Activated naive CD8-positive, alpha-beta T cell treated with anti-CD3 and anti-CD28 coated beads, Interleukin-2, amount 50 U/mL, for 24 hours (primary cell): ENCODE data around the gene ASB18.

Experiments
- ATAC-seq: fragments of 150-1000 bp; cut with Tn5 transposase; one replicate; pipeline ENCODE4 v1.10.0; 2021
- DNase-seq: peaks from one replicate; pipeline ENCODE4 v3.0.0; 2021
- H3K27ac Mint-ChIP-seq: one replicate; pipeline ENCODE4 v1.8.0; 2021; ENCODE audit warnings: mild to moderate bottlenecking, mixed read lengths
- H3K27me3 Mint-ChIP-seq: one replicate; pipeline ENCODE4 v1.8.0; 2021; ENCODE audit warnings: mixed read lengths
- H3K36me3 Mint-ChIP-seq: one replicate; pipeline ENCODE4 v1.8.0; 2021; ENCODE audit warnings: low read depth, mixed read lengths
- H3K4me1 Mint-ChIP-seq: one replicate; pipeline ENCODE4 v1.8.0; 2021; ENCODE audit warnings: mixed read lengths
- H3K4me3 Mint-ChIP-seq: one replicate; pipeline ENCODE4 v1.8.0; 2021; ENCODE audit warnings: mild to moderate bottlenecking, moderate library complexity, mixed read lengths
- H3K9me3 Mint-ChIP-seq: one replicate; pipeline ENCODE4 v1.8.0; 2021; ENCODE audit warnings: mixed read lengths

Gene ASB18

DNA sequence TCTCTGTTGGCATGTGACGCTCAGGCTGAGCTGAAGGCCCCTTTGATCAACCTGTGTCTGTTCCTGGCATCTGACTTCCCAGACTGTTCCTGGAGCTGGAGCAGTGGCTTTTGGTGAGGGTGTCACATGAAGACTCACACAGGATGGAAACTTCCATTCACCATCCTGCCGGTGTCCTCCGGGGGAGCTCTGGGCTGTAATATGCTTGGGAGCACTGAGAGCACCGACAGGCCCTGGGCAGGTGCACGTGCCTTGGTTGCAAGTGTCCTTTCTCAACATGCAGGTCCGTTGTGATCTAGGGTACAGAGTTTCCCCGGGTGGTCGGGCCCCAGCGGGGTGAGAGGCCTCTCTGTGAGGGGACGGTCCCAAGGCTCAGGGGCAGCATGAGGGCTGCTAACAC lies 71.2 kb downstream of the ASB18 start:
- H3K4me1 Mint-ChIP-seq: no peaks in the 10 kb centered on the region
- H3K27ac Mint-ChIP-seq: no peak overlapping the region
- no peak overlapping the region for H3K4me3 Mint-ChIP-seq
- H3K9me3 Mint-ChIP-seq: no peaks in the 10 kb centered on the region
- H3K27me3 Mint-ChIP-seq: no peaks in the 10 kb centered on the region
- ATAC-seq: no peak
- no peak for DNase-seq
- no peaks in the 10 kb centered on the region for H3K36me3 Mint-ChIP-seq

DNA sequence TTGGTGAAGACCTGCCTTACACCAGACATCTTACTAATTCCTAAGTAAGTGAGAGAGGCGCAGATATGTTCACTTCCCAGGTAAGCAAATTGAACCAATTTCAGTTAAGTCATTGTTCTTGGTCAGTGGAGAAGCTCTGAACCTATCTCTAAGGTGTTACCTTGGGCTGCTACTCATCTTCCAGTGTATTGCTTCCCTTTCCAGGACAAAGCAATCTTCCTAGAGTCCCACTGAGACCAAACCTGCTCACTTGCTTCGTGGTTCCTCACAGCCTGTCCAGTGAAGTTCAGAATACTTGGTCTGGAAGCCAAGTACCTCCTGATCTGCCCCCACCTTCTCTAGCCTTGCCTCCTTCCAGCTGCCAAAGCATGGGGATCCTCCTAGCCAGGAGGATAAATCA lies 73.5 kb downstream of the ASB18 start:
- ATAC-seq: no peak
- Mint-ChIP-seq H3K4me1 (no peaks in the 10 kb centered on the region), H3K4me3 (no peak overlapping the region)

DNA sequence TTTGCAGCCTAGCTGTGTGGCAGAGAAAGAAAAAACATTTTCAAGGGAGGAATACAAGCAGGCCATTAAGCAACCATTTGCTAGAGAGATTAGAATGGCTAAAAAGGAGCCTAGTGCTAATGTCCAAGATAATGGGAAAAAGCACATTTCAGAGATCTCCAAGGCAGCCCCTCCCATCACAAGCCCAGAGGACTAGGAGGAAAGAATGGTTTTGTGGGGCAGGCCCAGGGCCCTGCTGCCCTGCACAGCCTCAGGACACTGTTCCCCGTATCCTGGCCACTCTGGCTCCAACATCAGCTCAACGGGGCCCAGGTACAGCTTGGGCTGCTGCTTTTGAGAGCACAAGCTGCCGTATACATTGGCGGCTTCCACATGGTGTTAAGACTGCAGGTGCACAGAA lies 79.5 kb downstream of the ASB18 start:
- no peak overlapping the region for H3K27ac Mint-ChIP-seq

More for the DNA sequence above, 73.5 kb downstream of the ASB18 start:
- peaks cover 5% of the 10 kb centered on the region for H3K27me3 Mint-ChIP-seq
- H3K36me3 Mint-ChIP-seq: no peaks in the 10 kb centered on the region
- H3K27ac Mint-ChIP-seq: no peak overlapping the region
- no peak for DNase-seq
- peaks cover 7% of the 10 kb centered on the region for H3K9me3 Mint-ChIP-seq

DNA sequence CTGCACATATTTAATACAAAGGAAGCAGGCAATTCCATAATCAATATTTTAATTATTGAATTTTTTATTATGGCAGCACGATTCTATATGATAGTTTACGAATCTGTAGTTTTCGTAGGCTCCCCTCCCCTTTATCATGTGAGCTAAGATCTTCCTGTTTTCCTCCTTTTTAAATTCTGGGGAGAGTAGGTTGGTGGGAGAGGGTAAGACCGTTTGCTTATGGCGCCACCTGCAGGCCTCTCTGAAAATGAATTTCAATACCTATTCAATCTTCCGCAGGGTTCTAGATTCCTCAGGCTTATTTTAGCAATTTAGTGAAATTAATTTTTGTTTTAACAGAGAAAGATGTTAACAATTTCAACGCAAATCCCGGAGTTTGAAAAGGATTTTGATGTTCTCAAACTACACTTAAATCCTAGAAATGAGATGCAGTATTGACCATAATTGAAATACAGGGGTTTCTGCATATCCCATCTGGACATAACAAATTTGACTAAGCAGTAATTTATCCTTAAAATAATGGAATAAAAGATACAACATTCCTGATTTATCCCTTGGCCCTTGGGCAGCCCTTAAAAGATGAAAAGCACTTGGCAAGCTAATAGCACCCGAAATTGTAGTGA lies 83.3 kb downstream of the ASB18 start:
- ATAC-seq (no peak), DNase-seq (peak; percentile 56)
- Mint-ChIP-seq H3K4me1 (peaks cover 9% of the 10 kb centered on the region), H3K36me3 (no peaks in the 10 kb centered on the region), H3K27me3 (peaks cover 74% of the 10 kb centered on the region), H3K4me3 (no peak overlapping the region), H3K9me3 (no peaks in the 10 kb centered on the region), H3K27ac (no peak overlapping the region)

More for the DNA sequence above, 79.5 kb downstream of the ASB18 start:
- no peak for DNase-seq
- peaks cover 2% of the 10 kb centered on the region for H3K4me1 Mint-ChIP-seq
- H3K4me3 Mint-ChIP-seq: no peak overlapping the region
- H3K27me3 Mint-ChIP-seq: peaks cover 45% of the 10 kb centered on the region
- H3K9me3 Mint-ChIP-seq: peaks cover 7% of the 10 kb centered on the region
- H3K36me3 Mint-ChIP-seq: no peaks in the 10 kb centered on the region
- ATAC-seq: no peak

DNA sequence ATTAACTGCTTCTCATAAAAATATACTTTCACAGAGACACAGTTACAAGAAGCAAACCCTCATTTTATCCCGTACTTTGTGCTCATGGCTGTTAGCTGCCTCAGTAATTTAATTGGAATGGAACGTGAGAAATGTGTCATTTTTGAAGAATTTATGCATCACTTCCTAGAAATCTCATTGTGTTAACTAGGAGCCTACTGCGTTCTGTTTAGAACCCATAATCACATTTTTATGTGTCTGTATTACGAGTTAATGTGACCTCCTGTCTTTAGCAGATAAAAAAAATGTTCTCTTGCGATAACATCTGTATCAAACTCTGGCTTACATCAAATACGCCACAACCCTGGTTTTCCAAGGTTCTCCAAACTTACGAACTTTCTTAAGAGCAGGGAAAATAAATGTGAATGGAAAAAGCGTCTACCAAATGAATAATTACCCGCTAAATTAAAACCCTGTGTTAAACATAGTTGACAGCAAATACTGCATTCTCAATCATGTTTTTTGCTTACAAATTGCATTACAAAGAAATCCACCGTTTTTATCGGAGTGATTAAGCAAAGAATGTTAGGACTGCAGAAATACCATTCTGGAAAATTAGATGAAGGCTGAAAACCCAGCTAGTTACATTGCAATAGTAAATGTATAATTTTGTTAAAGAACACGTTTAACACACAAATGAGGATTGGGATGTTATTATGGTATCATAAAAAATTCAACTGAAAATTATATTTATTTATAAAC lies 84.0 kb downstream of the ASB18 start:
- H3K4me3 Mint-ChIP-seq: no peak overlapping the region
- no peak overlapping the region for H3K27ac Mint-ChIP-seq
- H3K9me3 Mint-ChIP-seq: no peaks in the 10 kb centered on the region
- H3K4me1 Mint-ChIP-seq: peaks cover 9% of the 10 kb centered on the region
- DNase-seq (no peak), ATAC-seq (no peak)
- no peaks in the 10 kb centered on the region for H3K36me3 Mint-ChIP-seq
- H3K27me3 Mint-ChIP-seq: peaks cover 73% of the 10 kb centered on the region

DNA sequence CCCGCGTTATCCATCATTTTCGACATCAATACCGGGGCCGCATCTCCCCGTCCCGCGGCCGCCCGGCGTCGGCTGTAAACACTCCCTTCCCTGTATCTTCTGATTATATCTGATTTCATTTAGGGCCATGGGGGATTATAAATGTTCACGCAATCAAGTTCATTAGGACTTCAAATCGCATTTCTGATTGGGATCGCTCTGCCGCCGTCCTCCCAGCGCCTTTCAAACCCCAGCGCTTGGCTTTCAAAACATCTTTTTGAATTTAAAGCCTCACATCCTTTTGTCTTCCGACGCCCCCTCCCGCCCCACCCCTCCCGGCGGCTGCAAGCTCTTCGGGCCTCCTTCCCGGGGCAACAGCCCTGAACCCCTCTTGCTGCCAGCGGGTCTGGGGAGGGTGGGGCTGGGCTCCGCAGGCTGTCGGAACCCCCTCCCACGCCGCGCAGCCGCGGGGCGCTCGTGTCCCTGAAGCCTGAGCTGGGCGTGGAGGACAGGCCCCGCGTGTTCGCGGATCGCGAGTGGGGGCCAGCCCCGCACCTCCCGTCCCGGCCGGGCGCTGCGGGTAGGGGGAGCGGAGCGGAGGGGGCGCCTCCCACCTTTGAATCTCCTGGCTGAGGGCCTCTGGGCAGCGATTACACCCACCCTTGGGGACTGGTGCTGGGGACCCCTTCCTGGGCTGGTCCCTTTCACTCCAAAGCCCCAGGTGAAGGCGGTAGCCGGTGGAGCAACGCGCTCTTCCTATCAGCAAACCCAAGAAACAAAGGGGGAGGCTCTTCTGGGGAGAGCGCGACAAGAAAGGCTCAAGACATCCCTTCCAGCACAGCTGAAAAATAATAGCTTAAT lies 84.8 kb downstream of the ASB18 start:
- H3K27me3 Mint-ChIP-seq: peaks cover 76% of the 10 kb centered on the region
- H3K9me3 Mint-ChIP-seq: no peaks in the 10 kb centered on the region
- DNase-seq (no peak), ATAC-seq (no peak)
- H3K4me1 Mint-ChIP-seq: peaks cover 9% of the 10 kb centered on the region
- H3K27ac Mint-ChIP-seq: no peak overlapping the region
- H3K4me3 Mint-ChIP-seq: no peak overlapping the region
- H3K36me3 Mint-ChIP-seq: no peaks in the 10 kb centered on the region

DNA sequence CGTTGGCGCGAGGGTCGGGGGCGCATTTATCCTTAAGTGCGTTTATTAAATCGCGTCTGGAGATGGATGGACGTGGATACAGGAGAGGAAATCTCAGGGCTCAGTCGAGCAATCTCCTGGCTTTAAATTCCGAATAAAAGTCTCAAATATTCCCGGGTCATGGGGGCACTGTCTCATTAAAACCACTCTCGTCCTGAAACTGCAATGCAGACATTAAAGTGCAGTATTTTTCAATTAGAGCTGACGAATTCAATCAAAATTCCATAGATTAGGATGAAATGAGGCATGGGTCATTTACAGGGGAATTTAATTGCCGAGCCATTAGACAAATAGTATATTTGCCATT lies 85.3 kb downstream of the ASB18 start:
- ATAC-seq: no peak
- H3K4me3 Mint-ChIP-seq: no peak overlapping the region
- peaks cover 78% of the 10 kb centered on the region for H3K27me3 Mint-ChIP-seq
- H3K4me1 Mint-ChIP-seq: peaks cover 9% of the 10 kb centered on the region
- no peak for DNase-seq
- H3K36me3 Mint-ChIP-seq: no peaks in the 10 kb centered on the region
- no peaks in the 10 kb centered on the region for H3K9me3 Mint-ChIP-seq
- no peak overlapping the region for H3K27ac Mint-ChIP-seq

DNA sequence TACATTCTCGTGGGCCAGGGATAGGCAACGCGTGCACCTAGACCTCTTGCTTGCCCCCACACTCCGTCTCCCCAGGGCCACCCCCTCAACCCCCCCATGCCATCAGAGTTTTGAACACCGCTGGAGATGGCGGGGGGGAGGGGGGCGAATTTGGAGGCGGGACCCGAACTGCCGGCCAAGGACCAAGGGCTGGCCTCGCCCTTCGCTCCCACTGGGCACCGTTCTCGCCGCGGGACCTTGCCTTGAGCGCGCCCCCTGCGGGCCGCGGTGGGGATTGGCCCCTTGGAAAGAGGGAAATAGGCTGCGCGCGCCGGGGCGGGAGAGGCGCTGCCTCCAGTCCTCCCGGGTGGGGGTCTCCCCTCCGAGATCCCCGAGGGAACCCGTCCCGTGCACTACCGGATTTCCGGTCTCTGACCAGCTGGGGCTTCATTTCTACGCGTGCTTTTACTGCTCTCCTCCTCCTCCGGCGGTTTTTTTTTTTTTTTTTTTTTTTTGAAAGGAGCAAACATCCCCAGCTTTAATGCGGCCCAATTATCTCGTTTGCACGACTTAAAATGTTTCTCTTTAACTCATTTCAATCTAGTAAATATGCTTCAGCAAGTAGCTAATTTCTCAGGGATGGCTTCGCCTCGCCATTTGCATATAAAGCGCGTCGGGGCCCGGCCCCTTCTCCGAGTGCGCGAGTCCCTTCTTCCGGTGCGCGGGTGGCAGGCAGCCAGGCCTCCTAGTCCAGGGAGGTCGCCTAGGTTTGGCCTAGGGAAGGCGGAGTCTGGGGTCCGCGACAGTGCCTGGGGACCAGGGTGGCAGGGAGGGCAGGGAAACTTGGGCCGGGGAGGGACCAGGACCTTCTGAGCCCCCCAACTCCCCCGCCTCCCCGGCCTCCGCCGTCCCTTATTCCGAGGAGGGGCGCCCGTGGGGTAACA lies 86.0 kb downstream of the ASB18 start:
- Mint-ChIP-seq H3K4me1 (peaks cover 9% of the 10 kb centered on the region), H3K4me3 (peak overlapping the region; percentile 21), H3K9me3 (no peaks in the 10 kb centered on the region), H3K36me3 (no peaks in the 10 kb centered on the region), H3K27ac (no peak overlapping the region), H3K27me3 (peaks cover 83% of the 10 kb centered on the region)
- ATAC-seq (no peak), DNase-seq (peak; percentile 49)

DNA sequence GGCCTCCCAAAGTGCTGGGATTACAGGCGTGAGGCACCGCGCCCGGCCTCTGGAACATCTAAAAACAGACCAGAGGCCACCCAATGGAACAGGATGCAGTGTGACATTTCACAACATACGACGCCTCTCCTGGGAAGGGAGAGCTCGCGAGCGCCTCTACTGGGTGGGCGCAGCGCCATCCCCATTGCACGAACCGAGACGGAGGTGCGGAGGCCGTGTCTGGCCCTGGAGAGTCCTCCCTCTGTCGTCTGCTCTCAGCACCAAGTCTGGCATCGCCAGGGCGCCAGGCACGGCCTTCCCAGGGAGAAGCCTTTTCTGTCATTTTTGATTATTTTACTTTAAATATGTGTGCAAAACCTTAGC lies 86.6 kb downstream of the ASB18 start:
- no peak overlapping the region for H3K27ac Mint-ChIP-seq
- no peaks in the 10 kb centered on the region for H3K36me3 Mint-ChIP-seq
- peaks cover 9% of the 10 kb centered on the region for H3K4me1 Mint-ChIP-seq
- H3K9me3 Mint-ChIP-seq: no peaks in the 10 kb centered on the region
- peaks cover 81% of the 10 kb centered on the region for H3K27me3 Mint-ChIP-seq
- ATAC-seq (peak; percentile 60), DNase-seq (peak; percentile 55)
- no peak overlapping the region for H3K4me3 Mint-ChIP-seq

DNA sequence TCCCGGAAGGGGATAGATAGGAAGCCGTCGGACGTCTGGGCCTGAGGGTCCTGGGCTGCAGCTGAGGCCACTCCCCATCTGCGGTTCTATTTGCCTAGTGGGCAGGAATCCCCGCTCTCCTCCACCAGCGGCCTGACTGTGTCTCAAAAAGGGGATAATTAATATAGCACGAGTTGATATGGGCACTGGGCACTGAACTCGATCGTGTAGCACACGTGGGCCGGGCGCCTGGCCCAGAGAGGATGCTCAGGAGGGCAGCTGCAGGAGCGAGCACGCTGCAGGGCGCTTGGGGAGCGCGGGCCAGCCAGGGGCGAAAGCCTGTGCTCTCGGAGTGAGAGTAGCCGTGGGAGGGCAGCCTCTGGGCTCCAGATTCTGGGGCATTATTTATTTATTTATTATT lies 87.3 kb downstream of the ASB18 start:
- ATAC-seq: no peak
- peaks cover 83% of the 10 kb centered on the region for H3K27me3 Mint-ChIP-seq
- no peak overlapping the region for H3K4me3 Mint-ChIP-seq
- no peaks in the 10 kb centered on the region for H3K9me3 Mint-ChIP-seq
- DNase-seq: no peak
- no peaks in the 10 kb centered on the region for H3K36me3 Mint-ChIP-seq
- H3K4me1 Mint-ChIP-seq: peaks cover 9% of the 10 kb centered on the region
- H3K27ac Mint-ChIP-seq: no peak overlapping the region

DNA sequence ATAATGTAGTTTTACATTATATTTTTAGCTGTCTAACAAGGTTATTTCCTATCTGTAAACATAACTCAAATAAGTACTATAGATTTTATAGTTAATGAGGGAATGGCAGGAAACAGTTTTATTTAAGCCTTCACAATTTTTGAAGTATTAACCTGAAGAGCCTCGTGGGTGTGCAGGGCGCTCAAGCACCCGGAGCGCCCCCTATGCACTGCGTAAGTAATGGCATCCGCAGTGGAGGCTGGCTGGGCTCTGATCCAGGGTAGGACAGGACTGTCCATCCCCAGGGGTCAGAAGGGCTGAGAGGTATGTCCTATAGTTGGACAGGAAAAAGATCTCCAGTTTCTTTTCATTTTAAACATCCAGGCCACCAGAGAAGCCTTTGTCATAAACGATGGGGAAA lies 87.8 kb downstream of the ASB18 start:
- Mint-ChIP-seq H3K27ac (no peak overlapping the region), H3K36me3 (no peaks in the 10 kb centered on the region), H3K4me3 (no peak overlapping the region), H3K4me1 (peaks cover 9% of the 10 kb centered on the region), H3K9me3 (no peaks in the 10 kb centered on the region), H3K27me3 (peaks cover 83% of the 10 kb centered on the region)
- no peak for ATAC-seq
- DNase-seq: no peak

DNA sequence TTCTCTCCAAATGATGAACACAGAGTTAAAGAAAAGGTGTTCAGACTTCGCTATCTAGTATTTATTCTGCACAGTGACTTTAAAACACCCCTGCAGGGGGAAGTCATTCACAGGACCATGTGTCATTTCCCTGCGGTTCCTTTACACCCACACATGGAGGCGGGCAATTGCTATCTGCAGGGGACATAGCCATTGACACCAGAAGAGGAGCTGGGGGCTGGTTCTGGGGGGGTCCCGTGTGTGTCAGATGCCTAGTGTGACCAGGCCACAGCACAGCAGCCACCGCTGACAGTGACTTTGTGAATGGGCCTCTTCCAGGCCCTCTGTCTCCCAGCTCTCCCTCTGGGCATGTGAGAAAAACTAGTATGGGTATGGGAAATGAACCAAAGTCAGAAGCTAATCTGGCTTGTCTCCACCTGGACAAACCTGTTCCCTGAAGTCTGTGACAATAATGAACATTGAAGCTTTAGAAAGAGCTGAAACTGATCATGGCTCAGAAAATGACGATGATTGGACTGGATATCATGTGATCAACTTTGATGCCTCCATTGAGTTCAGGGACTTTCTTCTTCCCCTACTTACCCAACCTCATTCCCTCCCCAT lies 88.6 kb downstream of the ASB18 start:
- Mint-ChIP-seq H3K9me3 (no peaks in the 10 kb centered on the region), H3K36me3 (no peaks in the 10 kb centered on the region), H3K27me3 (peaks cover 82% of the 10 kb centered on the region), H3K4me1 (peaks cover 9% of the 10 kb centered on the region), H3K27ac (no peak overlapping the region), H3K4me3 (no peak overlapping the region)
- peak; percentile 18 for ATAC-seq
- no peak for DNase-seq

DNA sequence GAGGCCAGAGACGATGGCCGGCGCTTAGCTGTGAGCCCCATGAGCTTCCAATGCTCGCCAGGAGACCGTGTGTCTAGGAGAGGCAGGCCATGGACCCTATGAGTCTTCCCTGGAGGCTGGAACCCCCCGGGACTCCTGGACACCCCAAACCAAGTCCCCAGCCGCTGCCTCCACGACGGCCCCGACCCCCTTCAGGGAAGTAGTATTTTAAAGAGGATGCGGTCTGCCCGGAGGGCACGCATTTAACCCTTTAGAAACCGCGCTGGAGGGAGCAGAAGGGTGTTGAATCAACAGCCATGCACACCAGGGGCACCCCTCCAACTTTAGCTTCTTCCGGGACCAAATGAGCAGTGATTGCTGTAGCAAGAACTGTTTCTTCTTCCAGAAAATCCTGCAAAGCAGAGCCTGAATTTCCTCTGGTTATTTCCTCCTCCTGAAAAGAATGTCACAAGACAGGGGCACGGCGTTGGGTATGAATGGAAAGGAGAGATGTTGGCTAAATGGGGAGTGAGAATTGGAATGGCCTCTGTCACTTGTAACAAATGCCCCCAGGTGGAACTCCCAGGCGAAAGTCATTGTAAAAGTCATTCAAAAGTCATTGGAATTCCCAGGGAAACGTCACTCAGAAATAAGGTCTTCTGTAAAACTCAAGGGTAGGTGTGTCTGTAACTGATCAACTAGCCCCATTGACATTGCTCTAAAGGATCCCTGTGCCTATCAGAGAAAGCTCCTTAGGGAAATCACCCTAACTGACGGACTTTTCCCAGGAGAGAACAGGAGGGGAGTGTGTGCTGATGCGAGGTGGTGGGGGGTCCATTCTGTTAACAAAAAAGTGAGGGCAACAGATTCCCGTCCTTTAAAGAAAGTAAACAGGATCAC lies 90.2 kb downstream of the ASB18 start:
- no peak for DNase-seq
- ATAC-seq: no peak
- peaks cover 11% of the 10 kb centered on the region for H3K4me1 Mint-ChIP-seq
- no peaks in the 10 kb centered on the region for H3K36me3 Mint-ChIP-seq
- H3K27ac Mint-ChIP-seq: no peak overlapping the region
- H3K27me3 Mint-ChIP-seq: peaks cover 87% of the 10 kb centered on the region
- H3K4me3 Mint-ChIP-seq: no peak overlapping the region
- no peaks in the 10 kb centered on the region for H3K9me3 Mint-ChIP-seq
